Astrocyte (in vitro differentiated cells and primary cell): ENCODE measurements around the gene SIGLEC11.

Experiments used
- EZH2 ChIP-seq: IDR thresholded peaks from 2 replicates; pipeline ENCODE4 v1.6.1; 2012; ENCODE audit warnings: mild to moderate bottlenecking, low read length, inconsistent platforms; ENCODE audit not compliant: insufficient read depth
- TF ChIP-seq, protein P1 (sequence below): IDR thresholded peaks from 2 replicates; pipeline ENCODE4 v1.5.1; 2011; ENCODE audit warnings: low read depth, mild to moderate bottlenecking, inconsistent platforms, low read length, moderate library complexity; ENCODE audit not compliant: insufficient read depth

DNA sequence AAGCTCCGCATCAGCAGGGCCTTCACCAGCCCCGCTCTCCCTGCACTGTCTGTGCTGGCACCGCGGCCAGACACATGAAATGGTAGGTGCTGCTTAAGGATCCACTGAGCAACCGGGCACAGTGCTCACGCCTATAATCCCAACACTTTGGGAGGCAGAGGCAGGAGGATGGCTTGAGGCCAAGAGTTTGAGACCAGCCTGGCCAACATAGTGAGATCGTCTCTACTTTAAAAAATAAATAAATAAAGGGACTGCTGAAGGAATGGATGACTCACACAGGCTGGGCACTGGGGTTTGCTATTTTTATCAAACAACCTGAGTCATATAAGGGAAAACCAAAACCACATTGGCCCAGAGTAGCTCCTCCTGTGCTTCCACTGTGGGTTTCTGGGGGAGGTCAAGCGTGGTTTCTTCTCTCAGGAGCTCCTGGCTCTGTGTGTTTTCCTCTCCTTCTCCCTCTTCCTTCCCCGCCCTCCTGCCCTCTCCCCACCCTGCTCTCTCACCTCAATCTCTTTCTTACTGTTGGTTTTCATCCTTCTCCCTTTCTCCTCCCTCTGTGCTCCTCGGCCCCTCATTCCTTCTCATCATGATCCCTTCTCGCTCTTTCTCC, 42.9 kb upstream of the SIGLEC11 start:
- TF ChIP-seq, protein P1, sequence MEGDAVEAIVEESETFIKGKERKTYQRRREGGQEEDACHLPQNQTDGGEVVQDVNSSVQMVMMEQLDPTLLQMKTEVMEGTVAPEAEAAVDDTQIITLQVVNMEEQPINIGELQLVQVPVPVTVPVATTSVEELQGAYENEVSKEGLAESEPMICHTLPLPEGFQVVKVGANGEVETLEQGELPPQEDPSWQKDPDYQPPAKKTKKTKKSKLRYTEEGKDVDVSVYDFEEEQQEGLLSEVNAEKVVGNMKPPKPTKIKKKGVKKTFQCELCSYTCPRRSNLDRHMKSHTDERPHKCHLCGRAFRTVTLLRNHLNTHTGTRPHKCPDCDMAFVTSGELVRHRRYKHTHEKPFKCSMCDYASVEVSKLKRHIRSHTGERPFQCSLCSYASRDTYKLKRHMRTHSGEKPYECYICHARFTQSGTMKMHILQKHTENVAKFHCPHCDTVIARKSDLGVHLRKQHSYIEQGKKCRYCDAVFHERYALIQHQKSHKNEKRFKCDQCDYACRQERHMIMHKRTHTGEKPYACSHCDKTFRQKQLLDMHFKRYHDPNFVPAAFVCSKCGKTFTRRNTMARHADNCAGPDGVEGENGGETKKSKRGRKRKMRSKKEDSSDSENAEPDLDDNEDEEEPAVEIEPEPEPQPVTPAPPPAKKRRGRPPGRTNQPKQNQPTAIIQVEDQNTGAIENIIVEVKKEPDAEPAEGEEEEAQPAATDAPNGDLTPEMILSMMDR: no peak
- no peak for TF ChIP-seq EZH2
